ENCODE results near the gene ZNF132. TPM values are rescaled to one million over a fixed set of nuclear protein-coding genes. Genes with fewer than 3 reads are reported as not detected.
A peak's percentile ranks its signal among the peaks of the same experiment; 100 is the strongest.

The ZNF132 gene
- total and polyA plus RNA-seq, 3 donors from 2014 or later = 5.5 to 11.6 (median 11.4) TPM

DNA sequence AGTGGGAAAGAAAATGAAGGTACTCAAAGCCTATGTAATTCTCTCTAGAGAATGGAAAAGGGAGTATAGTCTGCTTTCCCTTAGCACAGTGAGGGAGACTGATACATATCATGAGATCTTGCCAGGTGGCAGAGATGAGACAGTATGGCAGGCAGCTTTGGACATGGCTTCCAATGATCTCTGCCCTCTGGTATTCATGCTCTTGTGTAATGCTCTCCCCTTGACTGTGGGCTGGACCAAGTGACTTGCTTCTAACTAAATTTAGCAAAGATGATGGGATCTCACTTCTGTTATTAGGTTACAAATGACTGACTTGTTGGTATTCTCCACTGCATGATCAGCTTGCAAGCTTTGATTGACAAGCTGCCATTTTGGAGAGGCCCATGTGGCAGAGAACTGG is 10.2 kb downstream of the ZNF132 start:
- no peaks in the 10 kb centered on the region for H3K27me3 ChIP-seq
- H3K27ac ChIP-seq = no peak overlapping the region
- TF ChIP-seq POLR2A (IDR thresholded peaks at IDR 0.05) = no peak
- TF ChIP-seq, protein P1, sequence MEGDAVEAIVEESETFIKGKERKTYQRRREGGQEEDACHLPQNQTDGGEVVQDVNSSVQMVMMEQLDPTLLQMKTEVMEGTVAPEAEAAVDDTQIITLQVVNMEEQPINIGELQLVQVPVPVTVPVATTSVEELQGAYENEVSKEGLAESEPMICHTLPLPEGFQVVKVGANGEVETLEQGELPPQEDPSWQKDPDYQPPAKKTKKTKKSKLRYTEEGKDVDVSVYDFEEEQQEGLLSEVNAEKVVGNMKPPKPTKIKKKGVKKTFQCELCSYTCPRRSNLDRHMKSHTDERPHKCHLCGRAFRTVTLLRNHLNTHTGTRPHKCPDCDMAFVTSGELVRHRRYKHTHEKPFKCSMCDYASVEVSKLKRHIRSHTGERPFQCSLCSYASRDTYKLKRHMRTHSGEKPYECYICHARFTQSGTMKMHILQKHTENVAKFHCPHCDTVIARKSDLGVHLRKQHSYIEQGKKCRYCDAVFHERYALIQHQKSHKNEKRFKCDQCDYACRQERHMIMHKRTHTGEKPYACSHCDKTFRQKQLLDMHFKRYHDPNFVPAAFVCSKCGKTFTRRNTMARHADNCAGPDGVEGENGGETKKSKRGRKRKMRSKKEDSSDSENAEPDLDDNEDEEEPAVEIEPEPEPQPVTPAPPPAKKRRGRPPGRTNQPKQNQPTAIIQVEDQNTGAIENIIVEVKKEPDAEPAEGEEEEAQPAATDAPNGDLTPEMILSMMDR (IDR thresholded peaks at IDR 0.05) = no peak
- no peaks in the 10 kb centered on the region for H3K36me3 ChIP-seq (ENCODE audit: low read depth, missing control alignments)
- H3K4me1 ChIP-seq = no peaks in the 10 kb centered on the region
- intact Hi-C loops (cut with DNase I; ENCODE audit: low total_unique reads) = no loop called here
- peaks cover 3% of the 10 kb centered on the region for H3K9me3 ChIP-seq
- no peak overlapping the region for H3K4me3 ChIP-seq
- DNase-seq = no peak

DNA sequence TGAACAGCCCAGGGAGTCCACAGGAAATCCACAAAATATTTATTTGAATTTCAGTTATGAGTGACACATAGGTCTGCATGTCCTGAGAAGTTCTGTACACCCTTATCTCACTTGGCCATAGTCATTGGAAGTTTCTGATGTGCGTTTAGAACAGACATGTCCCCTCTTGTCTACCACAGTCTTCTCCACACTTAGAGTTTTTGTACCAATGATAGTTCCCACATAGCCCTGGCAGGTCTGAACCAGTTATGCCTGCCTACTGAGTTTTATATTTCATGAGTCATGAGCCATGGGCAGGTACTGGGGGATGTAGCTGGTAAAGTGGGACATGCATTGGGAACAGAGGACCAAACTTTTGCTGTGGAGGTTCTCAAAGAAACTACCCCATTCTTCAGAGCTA is 11.3 kb downstream of the ZNF132 start:
- H3K4me3 ChIP-seq = no peak overlapping the region
- no peaks in the 10 kb centered on the region for H3K4me1 ChIP-seq
- no peak overlapping the region for H3K27ac ChIP-seq
- peaks cover 3% of the 10 kb centered on the region for H3K9me3 ChIP-seq
- intact Hi-C loops (cut with DNase I; ENCODE audit: low total_unique reads) = no loop called here
- WGBS, 2 donors = 58 to 94% methylated on average over 1 of the region's 1 CpG
- TF ChIP-seq, protein P1 (IDR thresholded peaks at IDR 0.05) = no peak
- no peak for TF ChIP-seq POLR2A (IDR thresholded peaks at IDR 0.05)
- no peaks in the 10 kb centered on the region for H3K36me3 ChIP-seq (ENCODE audit: low read depth, missing control alignments)
- H3K27me3 ChIP-seq = no peaks in the 10 kb centered on the region
- DNase-seq = no peak

DNA sequence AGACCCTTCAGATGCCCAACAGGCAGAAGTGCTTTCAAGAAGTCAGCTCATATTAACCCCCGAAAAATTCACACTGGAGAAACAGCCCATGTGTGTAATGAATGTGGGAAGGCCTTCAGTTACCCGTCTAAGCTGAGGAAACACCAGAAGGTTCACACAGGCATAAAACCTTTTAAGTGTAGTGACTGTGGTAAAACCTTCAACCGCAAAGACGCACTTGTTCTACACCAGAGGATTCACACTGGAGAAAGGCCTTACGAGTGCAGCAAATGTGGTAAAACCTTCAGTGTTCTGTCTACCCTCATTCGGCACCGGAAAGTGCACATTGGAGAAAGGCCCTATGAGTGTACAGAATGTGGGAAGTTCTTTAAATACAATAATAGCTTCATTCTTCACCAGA is 22.9 kb downstream of the ZNF132 start:
- Histone ChIP-seq H3K4me3 (no peak overlapping the region), H3K9me3 (no peaks in the 10 kb centered on the region), H3K36me3 (ENCODE audit: low read depth, missing control alignments) (no peaks in the 10 kb centered on the region), H3K4me1 (no peaks in the 10 kb centered on the region), H3K27me3 (no peaks in the 10 kb centered on the region), H3K27ac (no peak overlapping the region)
- WGBS, 2 donors = 93 to 99% methylated on average over 7 of the region's 7 CpGs
- DNase-seq = no peak
- intact Hi-C loops (cut with DNase I; ENCODE audit: low total_unique reads) = no loop called here
- TF ChIP-seq, protein P1 (IDR thresholded peaks at IDR 0.05) = no peak
- no peak for TF ChIP-seq POLR2A (IDR thresholded peaks at IDR 0.05)

DNA sequence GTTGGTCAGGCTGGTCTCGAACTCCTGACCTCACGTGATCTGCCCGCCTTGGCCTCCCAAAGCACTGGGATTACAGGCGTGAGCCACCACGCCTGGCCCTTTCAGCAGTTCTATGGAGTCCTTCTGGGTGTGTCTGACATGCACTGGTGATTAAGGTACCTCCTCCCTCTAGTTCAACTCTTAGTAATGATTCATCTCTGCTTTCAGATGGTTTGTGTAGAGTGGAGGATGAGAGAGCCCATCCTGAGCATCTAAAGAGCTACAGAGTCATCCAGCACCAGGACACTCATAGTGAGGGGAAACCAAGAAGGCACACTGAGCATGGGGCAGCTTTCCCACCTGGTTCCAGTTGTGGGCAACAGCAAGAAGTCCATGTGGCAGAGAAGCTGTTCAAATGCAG is 23.3 kb downstream of the ZNF132 start:
- H3K4me3 ChIP-seq = no peak overlapping the region
- no peaks in the 10 kb centered on the region for H3K9me3 ChIP-seq
- no peak for TF ChIP-seq POLR2A (IDR thresholded peaks at IDR 0.05)
- TF ChIP-seq, protein P1 (IDR thresholded peaks at IDR 0.05) = no peak

DNA sequence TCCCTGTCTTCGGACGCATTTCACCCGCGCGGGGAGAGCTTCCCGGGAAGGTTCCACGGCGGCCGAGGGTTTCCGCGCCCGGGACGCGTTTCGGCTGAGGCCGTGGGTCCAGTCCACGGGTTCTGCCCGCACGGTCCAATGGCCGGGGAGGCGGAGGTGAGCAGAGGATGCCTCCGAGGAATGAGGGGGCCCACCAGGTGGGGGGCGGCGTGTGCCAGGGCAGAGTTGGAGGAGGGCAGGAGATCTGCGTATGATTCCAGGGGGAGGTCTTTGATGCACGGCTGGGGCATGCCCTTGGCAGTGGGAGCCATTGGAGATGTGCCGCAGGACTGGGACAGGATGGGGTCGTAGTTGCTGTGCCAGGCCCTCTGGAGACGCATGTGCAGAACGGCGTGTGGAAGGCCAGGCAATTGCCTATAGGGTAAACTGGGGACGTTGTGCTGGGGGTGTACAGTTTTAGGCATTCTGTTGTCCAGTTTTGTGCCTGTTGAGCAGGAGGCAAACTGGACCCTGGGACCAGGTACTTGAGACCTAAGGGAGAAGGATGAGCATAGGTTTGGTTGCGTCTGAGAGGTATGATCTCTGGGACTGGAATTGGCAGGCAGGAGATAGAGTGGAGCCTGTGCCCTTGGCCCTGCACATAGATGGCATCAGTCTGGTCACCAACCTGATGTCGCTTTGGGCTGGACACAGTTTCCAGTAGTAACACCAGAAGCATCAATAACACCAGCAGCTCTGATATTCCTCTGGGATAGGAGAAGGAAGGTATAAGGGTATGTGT is 30.8 kb downstream of the ZNF132 start:
- DNase-seq = peak; percentile 63
- WGBS, 2 donors = 3 to 36% methylated on average over 2 to 34 of the region's 34 CpGs
- H3K9me3 ChIP-seq = no peaks in the 10 kb centered on the region
- TF ChIP-seq, protein P1 (IDR thresholded peaks at IDR 0.05) = no peak
- no peak for TF ChIP-seq POLR2A (IDR thresholded peaks at IDR 0.05)
- no peaks in the 10 kb centered on the region for H3K36me3 ChIP-seq (ENCODE audit: low read depth, missing control alignments)
- H3K27ac ChIP-seq = peak overlapping the region; percentile 83 to 85
- intact Hi-C loops (cut with DNase I; ENCODE audit: low total_unique reads) = no loop called here
- H3K27me3 ChIP-seq = no peaks in the 10 kb centered on the region
- peaks cover 8% of the 10 kb centered on the region for H3K4me1 ChIP-seq
- peak overlapping the region; percentile 75 to 83 for H3K4me3 ChIP-seq

More for the DNA sequence above, 23.3 kb downstream of the ZNF132 start:
- H3K4me1 ChIP-seq = no peaks in the 10 kb centered on the region
- no peak overlapping the region for H3K27ac ChIP-seq
- no peaks in the 10 kb centered on the region for H3K36me3 ChIP-seq (ENCODE audit: low read depth, missing control alignments)
- no peak for DNase-seq
- WGBS, 2 donors = 96 to 100% methylated on average over 5 of the region's 5 CpGs
- intact Hi-C loops (cut with DNase I; ENCODE audit: low total_unique reads) = no loop called here
- H3K27me3 ChIP-seq = no peaks in the 10 kb centered on the region

Measured in testis (tissue), 3 donors.